MCF 10A (cell line): ENCODE data around the gene CLEC18A. TPM values are rescaled to one million over a fixed set of nuclear protein-coding genes. Genes with fewer than 3 reads are reported as not detected.
"Not testable (repeated sequence)": the region's sequence is repeated elsewhere in the genome, so short reads cannot be mapped to it uniquely, and the experiment has no call there.

ENCODE experiments used
- BruUV-seq: library from RNA; stranded (reverse); fragments of 400-500 nt; replicated peaks from 2 replicates; lab custom pipeline; 2021; lab: Mats Ljungman, UMichigan
- CTCF ChIA-PET: fragments of 300-600 bp; sonication (Branson Sonifier 250); formaldehyde crosslinking; extraction: SDS; loops from one replicate; lab custom pipeline; 2021; ENCODE audit warnings: antibody characterized with exemption, inconsistent platforms; lab: Yijun Ruan, JAX
- POLR2A ChIA-PET: fragments of 300-600, 350-650 bp; sonication (Branson Sonifier 250); formaldehyde crosslinking; extraction: SDS; loops from one replicate; lab custom pipeline; 2020; ENCODE audit warnings: antibody characterized with exemption, inconsistent platforms; lab: Yijun Ruan, JAX
- DNase-seq: peaks from one replicate; pipeline ENCODE4 v3.0.0-alpha.2; 2018; ENCODE audit not compliant: unreplicated experiment
- H3K27ac Mint-ChIP-seq: one replicate; pipeline ENCODE4 v1.8.0; 2022; ENCODE audit warnings: mild to moderate bottlenecking, low read depth, mixed read lengths; ENCODE audit not compliant: unreplicated experiment
- H3K27me3 Mint-ChIP-seq: one replicate; pipeline ENCODE4 v1.8.0; 2022; ENCODE audit warnings: mixed read lengths; ENCODE audit not compliant: insufficient read depth, unreplicated experiment
- H3K36me3 Mint-ChIP-seq: one replicate; pipeline ENCODE4 v1.8.0; 2022; ENCODE audit warnings: mild to moderate bottlenecking, moderate library complexity, mixed read lengths; ENCODE audit not compliant: insufficient read depth, unreplicated experiment
- H3K4me1 Mint-ChIP-seq: one replicate; pipeline ENCODE4 v1.8.0; 2022; ENCODE audit warnings: mixed read lengths; ENCODE audit not compliant: insufficient read depth, unreplicated experiment
- H3K4me3 Mint-ChIP-seq: one replicate; pipeline ENCODE4 v1.8.0; 2022; ENCODE audit warnings: mild to moderate bottlenecking, moderate library complexity, mixed read lengths; ENCODE audit not compliant: unreplicated experiment
- H3K9me3 Mint-ChIP-seq: one replicate; pipeline ENCODE4 v1.8.0; 2022; ENCODE audit warnings: mixed read lengths; ENCODE audit not compliant: unreplicated experiment
- intact Hi-C: fragments of 100-400 bp; cut with micrococcal nuclease; formaldehyde crosslinking; loops from 2 replicates; pipeline ENCODE4 v1.14.1; 2022
- total RNA-seq: library from RNA; stranded (reverse); gene quantifications from 2 replicates; pipeline ENCODE4 v1.2.3, GENCODE V29; 2022

Gene CLEC18A
- total RNA-seq, 1 experiment from 2014 or later = 0.28 TPM

DNA sequence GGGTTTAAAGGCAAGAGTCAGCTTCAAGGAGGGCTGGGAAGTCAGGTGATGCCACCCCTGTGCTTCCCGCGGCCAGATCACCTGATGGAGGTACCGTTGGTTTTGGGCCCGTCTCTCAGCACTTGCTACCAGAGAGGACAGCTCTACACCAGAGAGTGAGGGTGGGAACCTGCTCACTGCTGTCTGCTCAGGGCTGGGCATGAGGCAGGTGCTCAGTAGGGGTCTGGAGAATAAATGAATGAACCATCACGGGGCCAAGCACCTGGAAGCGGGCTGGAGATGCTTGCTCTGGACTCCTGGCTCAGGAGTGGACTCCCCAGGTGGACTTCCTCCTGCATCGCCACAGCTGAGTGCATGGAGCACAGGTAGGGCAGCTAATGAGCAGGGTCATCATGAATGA, 21.0 kb downstream of the CLEC18A start:
- H3K27ac Mint-ChIP-seq, H3K36me3 Mint-ChIP-seq, H3K9me3 Mint-ChIP-seq, H3K4me1 Mint-ChIP-seq, CTCF ChIA-PET, intact Hi-C loops, DNase-seq, BruUV-seq, H3K27me3 Mint-ChIP-seq, H3K4me3 Mint-ChIP-seq: not testable (repeated sequence)
- POLR2A ChIA-PET = interaction anchor here (0.7 kb wide), 1 partner anchor 131 kb away, joined by 3 read pairs; no protein-coding TSS in a partner anchor

DNA sequence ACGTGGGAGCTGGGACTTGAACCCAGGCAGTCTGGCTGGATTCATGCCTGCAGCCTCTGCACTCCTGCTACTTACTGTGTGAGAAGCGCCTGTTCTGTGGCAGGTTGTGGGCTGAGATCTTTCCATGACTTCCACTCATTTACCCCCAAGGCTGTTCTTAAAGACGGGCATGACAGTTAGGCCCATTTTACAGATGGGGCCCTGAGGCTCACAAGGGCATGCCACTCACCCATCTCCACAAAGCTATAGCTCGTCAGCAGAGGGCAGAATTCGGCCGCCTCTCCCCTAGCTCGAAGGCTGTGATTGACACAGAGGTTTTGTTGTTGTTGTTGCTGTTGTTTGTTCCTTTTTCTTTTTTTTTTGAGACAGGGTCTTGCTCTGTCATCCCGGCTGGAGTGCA, 21.8 kb downstream of the CLEC18A start:
- H3K27me3 Mint-ChIP-seq, H3K4me1 Mint-ChIP-seq, H3K36me3 Mint-ChIP-seq, POLR2A ChIA-PET, BruUV-seq, H3K27ac Mint-ChIP-seq, CTCF ChIA-PET, H3K4me3 Mint-ChIP-seq, intact Hi-C loops, DNase-seq, H3K9me3 Mint-ChIP-seq: not testable (repeated sequence)

DNA sequence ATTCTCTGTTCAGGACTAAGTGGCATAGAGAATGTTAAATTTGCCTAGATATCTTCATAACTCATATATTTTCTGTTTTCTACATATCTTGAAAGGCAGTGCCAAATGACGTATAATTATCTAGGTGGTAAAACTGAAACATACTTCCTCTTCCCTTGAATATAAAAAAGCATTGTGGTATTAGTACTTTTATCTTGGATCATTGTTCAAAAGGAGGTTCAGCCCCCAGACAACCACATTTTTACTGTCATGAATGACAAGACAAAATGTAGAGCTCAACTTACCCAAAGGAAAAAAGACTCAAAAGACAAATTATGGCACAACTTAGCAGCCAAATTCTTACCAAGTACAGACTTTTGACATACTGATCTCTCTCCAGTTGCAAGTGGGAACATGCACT, 34.1 kb downstream of the CLEC18A start:
- H3K4me3 Mint-ChIP-seq, DNase-seq, CTCF ChIA-PET, H3K4me1 Mint-ChIP-seq, BruUV-seq, H3K27ac Mint-ChIP-seq, intact Hi-C loops, H3K9me3 Mint-ChIP-seq, H3K27me3 Mint-ChIP-seq, POLR2A ChIA-PET: not testable (repeated sequence)
- peaks cover 35% of the 10 kb centered on the region for H3K36me3 Mint-ChIP-seq

- intact Hi-C loops, CTCF ChIA-PET, H3K4me3 Mint-ChIP-seq, POLR2A ChIA-PET, H3K4me1 Mint-ChIP-seq, BruUV-seq, H3K9me3 Mint-ChIP-seq, H3K27me3 Mint-ChIP-seq, H3K27ac Mint-ChIP-seq: not testable (repeated sequence)
- DNase-seq = peak; percentile 20
- peaks cover 29% of the 10 kb centered on the region for H3K36me3 Mint-ChIP-seq
Observed at GRCh38 chr16:69997956-69998355, 46.8 kb downstream of the CLEC18A start.

GRCh38 chr16:69999801-70000200, 48.7 kb downstream of the CLEC18A start:
- DNase-seq, POLR2A ChIA-PET, H3K27ac Mint-ChIP-seq, H3K4me1 Mint-ChIP-seq, intact Hi-C loops, H3K9me3 Mint-ChIP-seq, H3K4me3 Mint-ChIP-seq, BruUV-seq, CTCF ChIA-PET, H3K27me3 Mint-ChIP-seq: not testable (repeated sequence)
- peaks cover 24% of the 10 kb centered on the region for H3K36me3 Mint-ChIP-seq

DNA sequence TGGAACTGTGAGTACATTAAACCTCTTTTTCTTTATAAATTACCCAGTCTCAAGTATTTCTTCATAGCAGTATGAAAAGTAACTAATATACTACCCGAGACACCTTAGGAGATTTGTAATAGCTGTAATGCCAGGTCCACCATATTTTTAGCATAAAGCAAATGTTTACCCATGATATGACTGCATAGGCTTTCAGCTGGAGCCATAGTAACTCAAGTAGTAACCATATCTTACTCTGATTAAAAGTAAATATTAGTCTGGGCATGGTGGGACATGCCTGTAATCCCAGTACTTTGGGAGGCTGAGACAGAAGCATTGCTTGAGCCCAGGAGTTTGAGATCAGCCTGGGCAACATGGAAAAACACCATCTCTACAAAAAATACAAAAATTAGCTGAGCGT, 52.4 kb downstream of the CLEC18A start:
- intact Hi-C loops = not testable (repeated sequence)

DNA sequence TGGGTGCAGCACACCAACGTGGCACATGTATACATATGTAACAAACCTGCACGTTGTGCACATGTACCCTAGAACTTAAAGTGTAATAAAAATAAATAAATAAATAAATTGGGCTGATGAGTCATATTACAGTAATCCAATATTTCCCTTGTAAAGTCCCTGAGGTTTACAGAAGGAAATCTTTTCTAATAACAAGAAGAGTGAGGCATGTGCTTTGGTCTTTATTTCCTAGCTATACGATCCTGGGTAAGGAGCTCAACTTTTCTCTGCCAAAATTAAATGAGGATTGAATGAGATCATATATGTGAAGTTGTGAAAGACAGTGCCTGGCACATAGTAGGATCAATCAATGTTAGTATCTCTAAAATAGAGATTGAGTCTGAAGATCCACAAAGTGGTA, 57.5 kb downstream of the CLEC18A start:
- intact Hi-C loops, H3K4me1 Mint-ChIP-seq, CTCF ChIA-PET, H3K27me3 Mint-ChIP-seq, DNase-seq, H3K27ac Mint-ChIP-seq, POLR2A ChIA-PET, H3K4me3 Mint-ChIP-seq, H3K9me3 Mint-ChIP-seq, BruUV-seq: not testable (repeated sequence)
- peaks cover 31% of the 10 kb centered on the region for H3K36me3 Mint-ChIP-seq

More for the DNA sequence above, 52.4 kb downstream of the CLEC18A start:
- H3K4me1 Mint-ChIP-seq, H3K9me3 Mint-ChIP-seq, DNase-seq, POLR2A ChIA-PET, H3K4me3 Mint-ChIP-seq, H3K27ac Mint-ChIP-seq, CTCF ChIA-PET, BruUV-seq, H3K27me3 Mint-ChIP-seq: not testable (repeated sequence)
- peaks cover 24% of the 10 kb centered on the region for H3K36me3 Mint-ChIP-seq

DNA sequence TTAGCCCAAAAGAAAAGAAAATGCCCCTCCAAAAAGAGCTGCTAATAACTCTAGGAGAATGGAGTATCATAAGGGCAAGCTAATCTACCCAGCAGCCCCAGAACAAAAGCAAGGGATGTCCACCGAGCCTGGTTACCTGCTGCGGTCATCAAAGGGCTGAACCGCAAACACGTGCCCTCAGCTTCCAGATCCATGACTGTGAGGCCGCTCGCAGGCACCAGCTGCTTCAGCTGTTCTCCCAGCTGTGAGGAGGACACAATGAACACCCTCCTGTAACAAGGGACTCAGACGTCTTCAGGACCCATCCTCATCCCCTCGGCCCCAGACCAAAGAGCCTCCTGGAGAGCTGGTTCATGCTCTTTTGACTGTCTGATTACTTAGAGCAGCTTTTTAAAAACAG, 59.5 kb downstream of the CLEC18A start:
- intact Hi-C loops, H3K4me3 Mint-ChIP-seq, H3K27me3 Mint-ChIP-seq, BruUV-seq, H3K9me3 Mint-ChIP-seq, DNase-seq, H3K27ac Mint-ChIP-seq, H3K4me1 Mint-ChIP-seq, CTCF ChIA-PET, POLR2A ChIA-PET: not testable (repeated sequence)
- H3K36me3 Mint-ChIP-seq = peaks cover 41% of the 10 kb centered on the region

DNA sequence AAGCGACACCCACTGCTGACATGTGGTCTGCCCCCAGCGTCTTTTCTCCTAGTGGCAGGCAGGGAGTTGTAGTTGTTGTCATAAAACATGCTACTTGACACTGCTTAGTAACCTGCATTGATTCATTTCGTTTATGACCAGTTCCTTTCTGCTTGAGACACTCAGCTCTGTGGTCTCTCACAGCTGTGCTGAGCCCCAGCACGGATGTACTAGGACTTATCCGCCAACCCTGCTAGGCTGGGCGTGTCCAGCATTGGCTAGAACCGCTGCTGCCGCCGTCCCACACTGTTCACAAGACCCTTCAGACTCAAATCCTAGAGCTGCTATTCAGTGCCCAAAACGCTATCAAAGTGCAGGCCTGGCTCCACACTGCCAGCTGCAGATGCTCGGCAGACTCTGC, 60.0 kb downstream of the CLEC18A start:
- intact Hi-C loops, H3K4me1 Mint-ChIP-seq, H3K27me3 Mint-ChIP-seq, H3K27ac Mint-ChIP-seq, BruUV-seq, POLR2A ChIA-PET, DNase-seq, H3K9me3 Mint-ChIP-seq, CTCF ChIA-PET, H3K4me3 Mint-ChIP-seq: not testable (repeated sequence)
- H3K36me3 Mint-ChIP-seq = peaks cover 41% of the 10 kb centered on the region

GRCh38 chr16:70012354-70012753, 61.2 kb downstream of the CLEC18A start:
- POLR2A ChIA-PET = not testable (repeated sequence)

More at GRCh38 chr16:70012354-70012753, 61.2 kb downstream of the CLEC18A start:
- H3K27me3 Mint-ChIP-seq, CTCF ChIA-PET, H3K4me1 Mint-ChIP-seq, DNase-seq, H3K27ac Mint-ChIP-seq, intact Hi-C loops, H3K4me3 Mint-ChIP-seq, H3K9me3 Mint-ChIP-seq, BruUV-seq: not testable (repeated sequence)
- H3K36me3 Mint-ChIP-seq = peaks cover 42% of the 10 kb centered on the region
